Heart right ventricle (tissue), 16 donors: Measurements from ENCODE around the gene GARS1. TPM values are rescaled to one million over a fixed set of nuclear protein-coding genes. Genes with fewer than 3 reads are reported as not detected.

Experiments
- ATAC-seq, 8 donors: fragments of 200-7000 bp; cut with Tn5 transposase; one replicate each; pipeline ENCODE4 v1.9.1; 2020; ENCODE audit warnings: mild to moderate bottlenecking in 8 of 8, moderate library complexity in 8 of 8, moderate number of reproducible peaks in 1 of 8
- DNase-seq, 2 donors: peaks; one replicate each; pipeline ENCODE4 v3.0.0-alpha.2; 2020
- H3K27ac ChIP-seq, 10 donors: fragments of 200-600 bp; sonication (generic) in 2 of 10; one replicate each; pipeline versions ENCODE4 v1.5.0 to v1.8.0; 2020 to 2022; ENCODE audit warnings: mild to moderate bottlenecking in 3 of 10
- H3K27me3 ChIP-seq, 7 donors: fragments of 200-600 bp; one replicate each; pipeline ENCODE4 v1.8.0; 2021 to 2022; ENCODE audit warnings: mild to moderate bottlenecking in 2 of 7
- H3K36me3 ChIP-seq, 9 donors: fragments of 200-600 bp; sonication (generic) in 1 of 9; one replicate each; pipeline versions ENCODE4 v1.5.0 to v1.8.0; 2020 to 2022; ENCODE audit warnings: mild to moderate bottlenecking in 2 of 9
- H3K4me1 ChIP-seq, 9 donors: fragments of 200-600 bp; sonication (generic) in 1 of 9; one replicate each; pipeline versions ENCODE4 v1.5.0 to v1.8.0; 2020 to 2022; ENCODE audit warnings: mild to moderate bottlenecking in 4 of 9
- H3K4me3 ChIP-seq, 10 donors: fragments of 200-600 bp; sonication (generic) in 2 of 10; one replicate each; pipeline versions ENCODE4 v1.5.0 to v1.8.0; 2020 to 2022; ENCODE audit warnings: mild to moderate bottlenecking in 7 of 10, moderate library complexity in 2 of 10
- H3K9me3 ChIP-seq, 11 donors: fragments of 200-600 bp in 10 of 11; sonication (generic) in 2 of 11; one replicate each; pipeline versions ENCODE4 v1.5.0 to v1.8.0; 2013 to 2022; ENCODE audit warnings: mild to moderate bottlenecking in 2 of 11, control low read depth in 1 of 11, moderate library complexity in 1 of 11
- CTCF ChIP-seq, 9 donors: fragments of 200-600 bp; sonication (generic) in 2 of 9; IDR thresholded peaks; one replicate each; pipeline versions ENCODE4 v1.5.0 to v1.8.0; 2021 to 2022; ENCODE audit warnings: antibody characterized with exemption in 9 of 9, mild to moderate bottlenecking in 5 of 9, moderate library complexity in 1 of 9
- WGBS, 2 donors: extraction: QIAGEN DNeasy Blood & Tissue Kit; methylation state at CpG; one replicate each; pipeline ENCODE4 v1.1.7; 2013; ENCODE audit warnings: inconsistent platforms in 1 of 2; 5-methylcytosine and 5-hydroxymethylcytosine counted together
- intact Hi-C, 10 donors: fragments of 100-400 bp; cut with DNase I; formaldehyde crosslinking; loops; one replicate each; pipeline versions ENCODE4 v1.11.1 to v1.14.2; 2022
- polyA plus RNA-seq, 2 donors: library from polyadenylated mRNA; stranded (reverse); fragments of 200-250 nt; gene quantifications; one replicate each; pipeline ENCODE4 v1.2.3, GENCODE V29; 2013
- total RNA-seq, 10 donors: library from RNA; stranded (reverse); fragmentation: NEBNext Ultra II Directional in 3 of 10; extraction: Animal tissue kit (Norgen Biotek cat#: 25700) in 3 of 10; gene quantifications; one replicate each; pipeline versions ENCODE4 v1.2.1 to v1.2.4, GENCODE V29; 2021 to 2023
- donor health status: Arrhythmogenic right ventricular cardiomyopathy.
- donor health status: ischemic (EF 13 %, LVEDD 7.1; RV severe dilation, severe dysfunction).
- donor health status: healthy with polysubstance abuse.
- donor health status: DM: no; HTN: yes; CAD: no.
- donor health status: DM: no; HTN: no; CAD: no.
- donor health status: ischemic (EF 25% LVEDD 6.9; RV normal size, moderate dysfunction).
- donor health status: ischemic (EF 25% LVEDD 5.7; RV mildly dilated, moderate dysfunction).
- donor health status: healthy.
- donor health status: DM: yes; HTN: yes; CAD: no.
- donor health status: Ischemic cardiomyopathy.
- donor health status: ischemic (EF 35%, LVEDD 5.7; RV mildly dilated, moderate dysfunction).
- donor health status: nonischemic (EF 11% LVEDD 7.7; RV severe dilation, severe dysfunction).
- donor health status: DM: yes; HTN: yes; CAD: no.
- donor health status: PGD.
- donor health status: ischemic (EF 29% LVEDD 5.4; RV normal size, mild dysfunction).
- donor health status: nonischemic (EF 23%, LVEDD 6.1; RV moderate dilation, normal function).

Gene GARS1
- total and polyA plus RNA-seq, 12 donors = 36.5 to 95.6 (median 41.6) TPM

GRCh38 chr7:30644286-30644955 is 49.7 kb downstream of the GARS1 start:
- Histone ChIP-seq H3K27ac (no peak overlapping the region), H3K4me3 (no peak overlapping the region), H3K9me3 (no peaks in the 10 kb centered on the region), H3K36me3 (peaks cover 0 to 19% (median 0%) of the 10 kb centered on the region in 9 donors), H3K4me1 (no peaks in the 10 kb centered on the region), H3K27me3 (no peaks in the 10 kb centered on the region)
- ATAC-seq (no peak), DNase-seq (no peak)
- TF ChIP-seq CTCF (IDR thresholded peaks at IDR 0.05) = no peak
- intact Hi-C loops = no loop called here
- 81% methylated on average over 4 of the region's 4 CpGs for WGBS, 2 donors

GRCh38 chr7:30645661-30646060 is 51.0 kb downstream of the GARS1 start:
- Histone ChIP-seq H3K4me1 (no peaks in the 10 kb centered on the region), H3K36me3 (peaks cover 0 to 19% (median 0%) of the 10 kb centered on the region in 9 donors), H3K9me3 (no peaks in the 10 kb centered on the region), H3K4me3 (no peak overlapping the region), H3K27ac (no peak overlapping the region), H3K27me3 (no peaks in the 10 kb centered on the region)
- TF ChIP-seq CTCF (IDR thresholded peaks at IDR 0.05) = no peak
- DNase-seq (no peak), ATAC-seq (no peak)
- WGBS, 2 donors = 93 to 97% methylated on average over 3 of the region's 3 CpGs
- intact Hi-C loops = no loop called here

- H3K4me1 ChIP-seq = no peaks in the 10 kb centered on the region
- intact Hi-C loops = no loop called here
- ATAC-seq (no peak), DNase-seq (no peak)
- TF ChIP-seq CTCF (IDR thresholded peaks at IDR 0.05) = no peak
- 94% methylated on average over 12 of the region's 12 CpGs for WGBS, 2 donors
- H3K27me3 ChIP-seq = no peaks in the 10 kb centered on the region
- no peak overlapping the region for H3K4me3 ChIP-seq
- no peaks in the 10 kb centered on the region for H3K9me3 ChIP-seq
- H3K27ac ChIP-seq = no peak overlapping the region
- H3K36me3 ChIP-seq = peaks cover 0 to 19% (median 0%) of the 10 kb centered on the region in 9 donors
These were observed 51.5 kb downstream of the GARS1 start for GRCh38 chr7:30646154-30646553.

- Histone ChIP-seq H3K4me1 (no peaks in the 10 kb centered on the region), H3K27me3 (no peaks in the 10 kb centered on the region), H3K36me3 (peaks cover 0 to 18% (median 0%) of the 10 kb centered on the region in 9 donors), H3K27ac (no peak overlapping the region), H3K4me3 (no peak overlapping the region), H3K9me3 (no peaks in the 10 kb centered on the region)
- WGBS, 2 donors = 90% methylated on average over 10 of the region's 10 CpGs
- no peak for DNase-seq
- no peak for TF ChIP-seq CTCF (IDR thresholded peaks at IDR 0.05)
- ATAC-seq = no peak
- intact Hi-C loops = no loop called here
These were observed 53.1 kb downstream of the GARS1 start for GRCh38 chr7:30647589-30648364.
